Right lobe of liver (tissue), 6 donors: ENCODE results near the gene ADAMTS6. TPM values are rescaled to one million over a fixed set of nuclear protein-coding genes. Genes with fewer than 3 reads are reported as not detected.

Source experiments
- ATAC-seq, 4 donors: fragments of 200-7000 bp; cut with Tn5 transposase; one replicate each; pipeline ENCODE4 v1.9.1; 2020; ENCODE audit warnings: mild to moderate bottlenecking in 4 of 4, moderate library complexity in 4 of 4
- DNase-seq, 3 donors: peaks; one replicate each; pipeline ENCODE4 v3.0.0-alpha.2; 2020
- H3K27ac ChIP-seq, 3 donors: fragments of 200-600 bp; one replicate each; pipeline ENCODE4 v1.8.0; 2022
- H3K27me3 ChIP-seq, 2 donors: fragments of 200-600 bp; one replicate each; pipeline ENCODE4 v1.8.0; 2022
- H3K36me3 ChIP-seq, 4 donors: fragments of 200-600 bp; sonication (generic) in 1 of 4; one replicate each; pipeline versions ENCODE4 v1.5.1 to v1.8.0; 2017 to 2022; ENCODE audit warnings: control low read depth in 1 of 4
- H3K4me1 ChIP-seq, 4 donors: fragments of 200-600 bp; sonication (generic) in 1 of 4; one replicate each; pipeline versions ENCODE4 v1.5.1 to v1.8.0; 2017 to 2022; ENCODE audit warnings: control low read depth in 1 of 4
- H3K4me3 ChIP-seq, 3 donors: fragments of 200-600 bp; one replicate each; pipeline ENCODE4 v1.8.0; 2022
- H3K9me3 ChIP-seq, 4 donors: fragments of 200-600 bp; sonication (generic) in 1 of 4; one replicate each; pipeline versions ENCODE4 v1.5.1 to v1.8.0; 2017 to 2022; ENCODE audit warnings: control low read depth in 1 of 4
- POLR2A ChIP-seq: fragments of 450-650 bp; IDR thresholded peaks from one replicate; pipeline ENCODE4 v1.6.1; 2017; ENCODE audit warnings: antibody characterized with exemption, mild to moderate bottlenecking
- WGBS: methylation state at CpG from one replicate; pipeline ENCODE4 v1.1.6; 2018; ENCODE audit warnings: low coverage, low lambda C conversion rate; ENCODE audit not compliant: insufficient coverage; ENCODE audit errors: missing lambda C conversion rate; 5-methylcytosine and 5-hydroxymethylcytosine counted together
- intact Hi-C, 2 donors: fragments of 100-400 bp; cut with DNase I; formaldehyde crosslinking; loops; one replicate each; pipeline versions ENCODE4 v1.11.2 to v1.14.1; 2022
- total RNA-seq, 6 experiments: library from RNA; depleted of rRNA in 2 of 6; stranded (reverse); fragments of >200 nt in 2 of 6; fragmentation: NEBNext Ultra II Directional in 3 of 6; extraction: Animal tissue kit (Norgen Biotek cat#: 25700) in 3 of 6; gene quantifications; one replicate each; pipeline versions ENCODE4 v1.1.0 to v1.2.4, GENCODE V29; 2016 to 2023
- TF ChIP-seq, protein P1 (sequence below), 4 donors: fragments of 200-600 bp in 3 of 4; fragments of 450-650 bp in 1 of 4; IDR thresholded peaks; one replicate each; pipeline versions ENCODE4 v1.5.1 to v1.8.0; 2016 to 2022; ENCODE audit warnings: antibody characterized with exemption in 4 of 4, mild to moderate bottlenecking in 2 of 4
- donor health status: DM: no; HTN: yes; CAD: no.
- donor health status: DM: no; HTN: no; CAD: no.
- donor health status: DM: no; HTN: no; CAD: no.
- donor health status: DM: no; HTN: yes; CAD: no.
- donor health status: DM: no; HTN: yes; CAD: no.

Gene ADAMTS6
- total RNA-seq, 6 experiments from 2014 or later, result 0.17 to 0.56 (median 0.40) TPM

DNA sequence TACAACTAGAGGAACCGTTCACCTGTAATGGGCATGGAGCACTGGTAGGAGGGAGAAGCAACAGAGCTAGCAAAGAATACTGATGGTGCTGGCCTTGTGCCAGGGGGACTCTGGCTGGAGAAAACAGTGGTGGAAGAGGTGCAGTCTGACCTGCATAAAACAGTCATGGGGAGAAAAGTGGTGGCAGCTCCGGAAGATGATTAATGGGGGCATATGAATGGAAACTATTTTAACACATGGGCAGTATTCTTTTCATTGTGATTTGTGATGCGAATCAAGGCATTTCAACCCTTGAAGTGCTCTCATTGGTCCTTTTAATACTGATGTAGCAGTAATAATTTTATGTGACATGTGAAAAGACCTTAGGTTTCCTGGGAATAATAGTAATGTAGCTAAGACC, 219.6 kb downstream of the ADAMTS6 start:
- Histone ChIP-seq H3K9me3 (no peaks in the 10 kb centered on the region), H3K27ac (no peak overlapping the region), H3K36me3 (no peaks in the 10 kb centered on the region), H3K27me3 (no peaks in the 10 kb centered on the region), H3K4me1 (no peaks in the 10 kb centered on the region), H3K4me3 (no peak overlapping the region)
- ATAC-seq, result no peak
- intact Hi-C loops, result no loop called here
- DNase-seq, result no peak
- whole genome bisulfite sequencing, result 77% methylated on average over 3 of the region's 3 CpGs
- TF ChIP-seq POLR2A, result no peak
- TF ChIP-seq, protein P1, sequence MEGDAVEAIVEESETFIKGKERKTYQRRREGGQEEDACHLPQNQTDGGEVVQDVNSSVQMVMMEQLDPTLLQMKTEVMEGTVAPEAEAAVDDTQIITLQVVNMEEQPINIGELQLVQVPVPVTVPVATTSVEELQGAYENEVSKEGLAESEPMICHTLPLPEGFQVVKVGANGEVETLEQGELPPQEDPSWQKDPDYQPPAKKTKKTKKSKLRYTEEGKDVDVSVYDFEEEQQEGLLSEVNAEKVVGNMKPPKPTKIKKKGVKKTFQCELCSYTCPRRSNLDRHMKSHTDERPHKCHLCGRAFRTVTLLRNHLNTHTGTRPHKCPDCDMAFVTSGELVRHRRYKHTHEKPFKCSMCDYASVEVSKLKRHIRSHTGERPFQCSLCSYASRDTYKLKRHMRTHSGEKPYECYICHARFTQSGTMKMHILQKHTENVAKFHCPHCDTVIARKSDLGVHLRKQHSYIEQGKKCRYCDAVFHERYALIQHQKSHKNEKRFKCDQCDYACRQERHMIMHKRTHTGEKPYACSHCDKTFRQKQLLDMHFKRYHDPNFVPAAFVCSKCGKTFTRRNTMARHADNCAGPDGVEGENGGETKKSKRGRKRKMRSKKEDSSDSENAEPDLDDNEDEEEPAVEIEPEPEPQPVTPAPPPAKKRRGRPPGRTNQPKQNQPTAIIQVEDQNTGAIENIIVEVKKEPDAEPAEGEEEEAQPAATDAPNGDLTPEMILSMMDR (IDR thresholded peaks at IDR 0.05), result no peak

DNA sequence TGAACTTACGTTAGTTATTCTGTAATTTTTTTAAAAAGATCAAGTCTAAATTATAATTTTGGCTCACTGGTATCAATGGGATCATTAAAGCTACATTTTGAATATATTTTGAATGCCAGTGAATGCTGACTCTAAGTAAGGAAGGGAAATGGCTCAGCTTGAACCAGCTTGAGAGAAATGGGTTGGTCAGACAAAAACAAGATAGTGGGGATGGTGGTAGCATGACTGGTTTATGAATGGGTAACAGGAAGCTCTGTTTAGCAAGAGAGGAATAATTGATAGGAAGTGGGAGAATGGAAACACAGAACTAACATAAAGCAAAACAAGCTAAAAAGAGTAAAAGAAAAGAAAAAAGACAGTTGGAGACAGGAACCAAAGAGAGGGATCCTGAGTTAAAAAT, 220.2 kb downstream of the ADAMTS6 start:
- Histone ChIP-seq H3K27ac (no peak overlapping the region), H3K4me1 (no peaks in the 10 kb centered on the region), H3K27me3 (no peaks in the 10 kb centered on the region), H3K36me3 (no peaks in the 10 kb centered on the region), H3K4me3 (no peak overlapping the region), H3K9me3 (no peaks in the 10 kb centered on the region)
- ATAC-seq (no peak), DNase-seq (no peak)
- WGBS, result 53% methylated on average over 1 of the region's 1 CpG
- intact Hi-C loops, result no loop called here
- TF ChIP-seq POLR2A, result no peak

DNA sequence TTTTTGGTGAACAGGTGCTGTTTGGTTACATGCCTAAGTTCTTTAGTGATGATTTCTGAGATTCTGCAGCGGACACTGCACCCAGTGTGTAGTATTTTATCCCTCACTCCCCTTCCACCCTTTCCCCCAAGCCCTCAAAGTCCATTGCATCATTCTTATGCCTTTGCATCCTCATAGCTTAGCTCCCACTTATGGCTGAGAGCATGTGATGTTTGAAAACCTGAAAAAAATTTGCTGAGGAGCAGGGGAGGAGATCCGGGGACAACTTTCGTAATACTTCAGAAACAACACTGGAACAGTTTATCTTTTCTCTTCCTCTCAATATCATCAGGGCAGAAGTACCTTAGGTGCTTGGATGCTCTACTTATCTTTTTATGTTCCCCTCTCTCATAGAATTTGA, 226.4 kb downstream of the ADAMTS6 start:
- Histone ChIP-seq H3K27me3 (no peaks in the 10 kb centered on the region), H3K9me3 (no peaks in the 10 kb centered on the region), H3K27ac (no peak overlapping the region), H3K4me1 (no peaks in the 10 kb centered on the region), H3K4me3 (no peak overlapping the region), H3K36me3 (no peaks in the 10 kb centered on the region)
- ATAC-seq (no peak), DNase-seq (no peak)
- 61% methylated on average over 3 of the region's 3 CpGs for WGBS
- intact Hi-C loops, result no loop called here
- TF ChIP-seq, protein P1 (IDR thresholded peaks at IDR 0.05), result no peak
- TF ChIP-seq POLR2A, result no peak

DNA sequence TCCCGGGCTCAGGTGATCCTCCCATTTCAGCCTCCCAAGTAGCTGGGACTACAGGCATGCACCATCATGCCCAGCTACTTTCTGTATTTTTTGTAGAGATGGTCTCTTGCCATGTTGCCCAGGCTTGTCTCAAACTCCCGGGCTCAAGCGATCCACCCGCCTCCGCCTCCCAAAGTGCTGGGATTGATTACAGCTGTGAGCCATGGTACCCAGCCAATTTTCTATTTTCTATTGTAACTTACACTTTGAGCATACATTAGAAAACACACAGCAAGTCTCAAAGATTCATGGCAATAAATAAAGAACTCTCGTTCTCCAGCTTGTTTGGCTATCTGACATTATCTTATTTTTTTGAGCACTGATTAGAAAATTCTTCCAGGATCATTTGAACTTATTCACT, 228.7 kb downstream of the ADAMTS6 start:
- Histone ChIP-seq H3K9me3 (no peaks in the 10 kb centered on the region), H3K36me3 (no peaks in the 10 kb centered on the region), H3K27ac (no peak overlapping the region), H3K27me3 (no peaks in the 10 kb centered on the region), H3K4me3 (no peak overlapping the region), H3K4me1 (no peaks in the 10 kb centered on the region)
- ATAC-seq (no peak), DNase-seq (no peak)
- no peak for TF ChIP-seq POLR2A
- TF ChIP-seq, protein P1 (IDR thresholded peaks at IDR 0.05), result no peak
- 83% methylated on average over 6 of the region's 6 CpGs for WGBS
- intact Hi-C loops, result no loop called here

DNA sequence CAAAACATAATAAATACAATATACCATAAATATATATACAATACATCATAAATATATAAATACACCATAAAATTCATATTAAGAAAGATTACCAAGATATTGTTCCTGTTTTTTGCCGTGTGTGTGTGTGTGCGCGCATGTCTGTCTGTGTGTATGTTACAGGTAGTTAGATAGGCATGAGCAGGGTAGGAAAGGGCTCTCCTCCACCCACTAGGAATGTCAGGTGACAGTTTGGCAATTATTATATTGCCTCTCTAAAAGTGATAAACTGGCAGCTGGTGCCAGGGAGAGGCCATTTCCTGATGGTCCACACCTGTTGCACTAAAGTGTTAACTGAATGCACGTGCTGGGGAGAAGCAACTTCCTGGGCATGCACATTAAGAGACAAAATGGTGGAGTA, 232.8 kb downstream of the ADAMTS6 start:
- ATAC-seq, result no peak

More for the DNA sequence above, 232.8 kb downstream of the ADAMTS6 start:
- no peaks in the 10 kb centered on the region for H3K27me3 ChIP-seq
- H3K9me3 ChIP-seq, result no peaks in the 10 kb centered on the region
- H3K36me3 ChIP-seq, result no peaks in the 10 kb centered on the region
- intact Hi-C loops, result no loop called here
- H3K27ac ChIP-seq, result no peak overlapping the region
- TF ChIP-seq, protein P1 (IDR thresholded peaks at IDR 0.05), result no peak
- WGBS, result 86% methylated on average over 4 of the region's 4 CpGs
- no peak for DNase-seq
- no peaks in the 10 kb centered on the region for H3K4me1 ChIP-seq
- no peak overlapping the region for H3K4me3 ChIP-seq
